ENCODE results near the gene RNF41. TPM values are rescaled to one million over a fixed set of nuclear protein-coding genes. Genes with fewer than 3 reads are reported as not detected.

Gene RNF41
- total and polyA plus RNA-seq, 2 donors (not counting 3 experiments of a cell fraction or from before 2014, with no cell fraction given), result 88.3 to 203 TPM

GRCh38 chr12:56220611-56221231, 1.0 kb downstream of the RNF41 start:
- Histone ChIP-seq H2AFZ (ENCODE audit: low read depth, low read length) (no peak overlapping the region), H3K9me3 (replicated peaks; ENCODE audit: control insufficient read depth, insufficient read depth, low read length) (no peaks in the 10 kb centered on the region), H3K27ac (ENCODE audit: insufficient read depth, low read depth, low read length) (peak overlapping the region; percentile 95), H3K4me1 (ENCODE audit: control insufficient read depth, extremely low read depth, insufficient read depth, low read length) (peaks cover 19% of the 10 kb centered on the region), H3K36me3 (ENCODE audit: control insufficient read depth in 2 of 2, extremely low read depth in 1 of 2, insufficient read depth in 2 of 2, low read length in 2 of 2) (peaks cover 4 to 5% of the 10 kb centered on the region in 2 experiments), H3K9ac (replicated peaks; ENCODE audit: extremely low read depth, insufficient read depth, low read length) (peak overlapping the region; percentile 94), H3K4me2 (ENCODE audit: insufficient read depth, low read length) (peak overlapping the region; percentile 64), H4K20me1 (replicated peaks; ENCODE audit: control insufficient read depth, extremely low read depth, insufficient read depth, low read length) (no peaks in the 10 kb centered on the region), H3K4me3 (replicated peaks in 1 of 3; ENCODE audit: insufficient read depth in 1 of 3, low read depth in 1 of 3, low read length in 3 of 3) (peak overlapping the region; percentile 80 to 93 (median 82)), H3K9me1 (replicated peaks; ENCODE audit: control insufficient read depth, extremely low read depth, insufficient read depth, low read length) (no peaks in the 10 kb centered on the region), H3K79me2 (ENCODE audit: control insufficient read depth, insufficient read depth, low read length) (peaks cover 27% of the 10 kb centered on the region), H3K27me3 (ENCODE audit: control insufficient read depth in 2 of 2, insufficient read depth in 2 of 2, low read length in 2 of 2) (no peaks in the 10 kb centered on the region)
- peak; percentile 35 for FAIRE-seq
- intact Hi-C loops (cut with micrococcal nuclease) (no loop called here), dilution Hi-C loops (cut with MboI; ENCODE audit: extremely low pct_ligation_motif_present, low sequenced_read_pairs) (no loop called here)
- POLR2A ChIA-PET, result interaction anchor here (0.6 to 3.2 kb wide), 7 partner anchors 9 to 32 kb away, joined by 3 to 37 read pairs (median 6); partner anchors contain the start of gene SMARCC2
- peak; percentile 51 for DNase-seq (ENCODE audit: low read depth, low spot score)
- TF ChIP-seq GATA2 (IDR thresholded peaks at IDR 0.05; ENCODE audit: insufficient read depth, insufficient read length, low read depth, low read length) (no peak), POLR2A (IDR thresholded peaks at IDR 0.05; ENCODE audit: low read depth, low read length) (no peak), EZH2 (IDR thresholded peaks at IDR 0.05; ENCODE audit: borderline replicate concordance, low read depth, low read length, severe bottlenecking) (no peak), POLR2AphosphoS5 (IDR thresholded peaks at IDR 0.05; ENCODE audit: insufficient read depth, low read depth, low read length) (no peak), FOS (IDR thresholded peaks at IDR 0.05; ENCODE audit: borderline replicate concordance, insufficient read depth, low read length) (no peak), CTCF (IDR thresholded peaks at IDR 0.05; ENCODE audit: extremely low read depth in 1 of 2, insufficient read depth in 1 of 2, low read depth in 1 of 2, low read length in 2 of 2) (no peak), MAX (IDR thresholded peaks at IDR 0.05; ENCODE audit: insufficient read depth, insufficient read length) (no peak), JUN (IDR thresholded peaks at IDR 0.05; ENCODE audit: borderline replicate concordance, insufficient read depth, insufficient read length, low read depth) (no peak), MYC (IDR thresholded peaks at IDR 0.05; ENCODE audit: low read depth, low read length) (no peak)
- TSS peak; percentile 57 for BruUV-seq (replicated peaks)
- CTCF ChIA-PET, result interaction anchor here (0.5 to 4.0 kb wide), 10 partner anchors 12 to 1867 kb away, joined by 3 to 75 read pairs (median 14); partner anchors contain the start of gene SMARCC2

All from endothelial cell of umbilical vein (primary cell).